Neuron (in vitro differentiated cells): Measurements from ENCODE around the gene SIGLEC15.
A peak's percentile ranks its signal among the peaks of the same experiment; 100 is the strongest.

ENCODE experiments used
- H2AFZ ChIP-seq: one replicate; pipeline ENCODE4 v1.6.1; 2013; ENCODE audit warnings: low read depth, mild to moderate bottlenecking, inconsistent platforms, low read length, moderate library complexity
- H3K27me3 ChIP-seq: one replicate; pipeline ENCODE4 v1.6.1; 2013; ENCODE audit warnings: low read length; ENCODE audit not compliant: insufficient read depth
- H3K36me3 ChIP-seq: one replicate; pipeline ENCODE4 v1.6.1; 2013; ENCODE audit warnings: low read length; ENCODE audit not compliant: insufficient read depth
- H3K4me1 ChIP-seq: one replicate; pipeline ENCODE4 v1.6.1; 2013; ENCODE audit warnings: low read length; ENCODE audit not compliant: insufficient read depth
- H3K4me3 ChIP-seq: 2 replicates; pipeline ENCODE4 v1.5.1; 2013; ENCODE audit warnings: mild to moderate bottlenecking, low read length, moderate library complexity
- H3K9me3 ChIP-seq: one replicate; pipeline ENCODE4 v1.6.1; 2013; ENCODE audit warnings: low read length

Gene SIGLEC15

DNA sequence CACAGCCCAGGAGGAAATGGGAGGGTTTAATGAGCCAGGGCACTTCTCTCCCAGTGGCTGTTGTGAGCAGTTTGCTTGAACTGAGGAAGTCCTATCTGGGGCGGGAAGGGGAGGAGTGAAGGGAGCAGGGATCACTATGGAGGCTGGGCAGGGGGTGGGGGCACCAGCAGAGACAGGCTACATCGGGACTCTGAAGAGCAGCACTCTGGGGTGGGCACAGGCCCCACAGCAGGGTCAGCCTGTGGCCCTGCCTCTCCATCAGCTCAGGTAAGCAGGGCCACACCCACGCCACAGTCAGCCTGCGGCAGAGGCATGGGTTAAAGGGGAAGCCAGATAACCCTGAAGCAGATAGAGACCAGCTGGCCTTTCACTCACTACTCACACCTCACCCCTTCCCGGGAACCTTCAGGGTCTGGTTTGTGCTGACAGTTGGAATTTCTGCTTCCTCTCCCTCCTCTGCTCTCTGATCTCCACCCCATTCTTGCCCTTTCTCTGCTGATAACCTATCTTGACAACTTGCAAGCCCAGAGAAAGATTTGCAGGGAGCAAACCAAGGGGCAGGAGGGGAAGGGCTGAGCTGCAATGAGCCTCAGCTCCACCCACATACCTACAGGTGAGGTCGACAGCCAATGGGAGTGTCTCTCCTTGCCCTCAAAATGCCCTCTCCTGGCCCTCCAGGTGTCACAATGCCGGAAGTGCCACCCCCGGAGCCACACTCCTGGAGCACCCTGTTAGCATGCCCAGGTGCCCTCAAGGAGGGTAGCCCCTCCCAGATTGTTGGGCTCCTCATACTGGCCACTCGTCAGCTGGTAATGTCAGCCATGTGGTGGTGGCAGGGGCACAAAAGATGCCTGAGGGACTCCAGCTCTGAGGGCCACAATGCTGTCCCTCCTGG is 3.7 kb downstream of the SIGLEC15 start:
- Histone ChIP-seq H3K36me3 (no peaks in the 10 kb centered on the region), H3K27me3 (no peaks in the 10 kb centered on the region), H3K4me3 (no peak overlapping the region), H2AFZ (no peak overlapping the region), H3K9me3 (no peaks in the 10 kb centered on the region), H3K4me1 (peaks cover 11% of the 10 kb centered on the region)

DNA sequence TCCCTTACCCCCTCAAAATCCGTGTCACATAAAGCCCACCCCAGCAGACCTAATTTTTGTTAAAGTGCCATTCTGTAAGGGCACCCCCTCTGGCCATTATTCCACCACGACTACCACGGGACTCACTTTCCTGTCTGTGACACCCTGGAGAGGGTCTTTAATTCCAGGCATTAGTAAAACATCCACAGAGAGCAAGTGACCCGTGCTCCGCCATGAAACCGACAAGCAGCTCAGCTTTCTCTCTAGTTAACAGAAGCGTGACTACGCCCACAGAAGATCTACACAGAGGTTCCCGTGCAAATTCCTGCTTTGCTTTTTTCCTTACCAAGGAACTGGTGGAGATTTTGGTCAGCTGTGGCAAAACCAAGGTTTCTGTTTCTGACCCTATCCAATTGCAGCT is 4.4 kb downstream of the SIGLEC15 start:
- H3K4me3 ChIP-seq: no peak overlapping the region
- no peaks in the 10 kb centered on the region for H3K9me3 ChIP-seq
- no peak overlapping the region for H2AFZ ChIP-seq
- peaks cover 5% of the 10 kb centered on the region for H3K27me3 ChIP-seq
- H3K4me1 ChIP-seq: peaks cover 11% of the 10 kb centered on the region
- H3K36me3 ChIP-seq: no peaks in the 10 kb centered on the region

DNA sequence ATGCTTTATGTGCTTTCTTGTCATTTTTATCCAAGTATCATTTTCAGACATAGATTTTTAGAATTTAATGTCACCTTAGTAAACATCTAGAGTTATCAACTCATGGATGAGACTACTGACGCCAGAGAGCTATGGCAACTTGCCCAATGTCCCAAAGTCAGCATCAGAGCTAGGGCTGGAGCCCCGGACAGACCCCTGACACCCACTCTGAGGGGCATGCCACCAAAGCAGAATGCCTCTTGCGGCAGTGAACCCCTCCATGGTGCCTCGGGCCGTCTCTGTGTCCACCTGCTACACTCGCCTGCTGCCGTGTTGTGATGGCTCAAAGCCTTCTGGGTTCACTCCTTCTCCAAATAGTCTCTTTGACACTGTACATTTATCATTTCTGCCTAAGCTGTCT is 5.4 kb downstream of the SIGLEC15 start:
- H3K27me3 ChIP-seq: peaks cover 14% of the 10 kb centered on the region
- H3K9me3 ChIP-seq: no peaks in the 10 kb centered on the region
- H3K4me3 ChIP-seq: no peak overlapping the region
- no peak overlapping the region for H2AFZ ChIP-seq
- peaks cover 11% of the 10 kb centered on the region for H3K4me1 ChIP-seq
- no peaks in the 10 kb centered on the region for H3K36me3 ChIP-seq

DNA sequence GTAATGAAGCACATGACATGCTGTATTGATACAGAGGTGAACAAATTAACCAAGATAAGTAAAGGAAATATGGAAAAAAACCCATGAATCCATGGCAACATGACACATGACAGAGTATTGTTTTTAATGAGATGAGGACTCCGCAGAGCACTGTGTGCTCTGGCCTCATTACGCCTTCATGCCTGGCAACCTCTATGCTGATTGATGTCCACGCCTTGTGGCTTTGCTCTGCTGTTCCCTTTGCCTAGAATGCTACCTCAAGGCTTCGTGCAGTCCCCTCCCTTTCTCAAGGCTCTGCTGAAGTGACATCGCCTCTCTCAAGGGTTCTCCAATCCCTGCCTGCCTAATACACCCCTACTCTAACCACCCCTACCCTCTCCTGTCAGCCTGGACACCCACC is 8.4 kb downstream of the SIGLEC15 start:
- H3K27me3 ChIP-seq: peaks cover 41% of the 10 kb centered on the region
- peaks cover 3% of the 10 kb centered on the region for H3K4me1 ChIP-seq
- no peaks in the 10 kb centered on the region for H3K36me3 ChIP-seq
- H3K4me3 ChIP-seq: no peak overlapping the region
- no peaks in the 10 kb centered on the region for H3K9me3 ChIP-seq
- no peak overlapping the region for H2AFZ ChIP-seq

DNA sequence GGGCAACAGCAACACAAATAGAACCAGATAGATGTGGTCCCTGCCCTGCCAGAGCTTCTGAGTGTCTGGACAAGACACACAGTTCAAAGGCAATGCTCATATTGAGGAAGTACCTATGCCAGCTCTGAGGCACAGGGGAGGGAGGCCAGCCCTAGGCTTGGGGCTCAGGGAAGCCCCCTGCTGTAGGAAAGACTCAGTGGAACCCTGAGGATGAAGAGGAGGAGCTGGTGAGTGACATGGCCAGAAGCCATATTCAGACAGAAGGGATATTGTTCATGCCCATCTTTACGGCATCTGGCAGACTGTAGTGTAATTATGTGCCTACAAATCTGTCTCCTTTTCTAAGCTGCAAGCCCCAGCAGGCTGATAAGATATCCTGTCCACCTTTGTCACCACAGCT is 8.8 kb downstream of the SIGLEC15 start:
- Histone ChIP-seq H3K4me3 (no peak overlapping the region), H3K4me1 (peaks cover 3% of the 10 kb centered on the region), H3K27me3 (peaks cover 41% of the 10 kb centered on the region), H2AFZ (no peak overlapping the region), H3K9me3 (no peaks in the 10 kb centered on the region), H3K36me3 (no peaks in the 10 kb centered on the region)

DNA sequence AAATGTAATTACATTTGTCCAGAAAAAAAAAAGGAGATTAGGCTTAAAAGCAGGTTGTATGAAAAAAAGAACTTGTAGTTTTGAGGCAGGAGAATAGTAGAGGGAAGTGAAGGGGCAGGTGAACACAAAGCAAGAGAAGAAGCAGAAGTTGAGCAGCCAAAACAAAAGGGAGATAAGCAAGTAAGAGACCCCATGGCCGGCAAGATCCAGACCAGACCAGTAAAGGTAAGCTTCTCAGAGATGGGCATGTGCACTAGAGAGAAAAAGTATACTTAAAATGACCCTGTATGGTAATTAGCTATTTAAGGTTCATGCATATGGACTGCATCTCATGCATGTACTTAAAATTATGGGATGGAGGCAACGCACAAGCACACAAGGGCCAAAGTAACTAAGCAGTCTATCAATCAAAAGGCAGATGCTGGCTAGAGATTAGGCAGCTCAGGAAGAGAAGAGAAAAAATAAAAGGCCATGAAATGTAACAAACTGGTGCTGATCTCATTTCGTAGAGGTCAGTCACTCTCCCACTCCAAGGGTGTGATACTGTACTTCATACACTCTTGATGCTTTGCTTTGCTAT is 9.7 kb downstream of the SIGLEC15 start:
- H3K9me3 ChIP-seq: no peaks in the 10 kb centered on the region
- H3K4me3 ChIP-seq: no peak overlapping the region
- no peak overlapping the region for H2AFZ ChIP-seq
- peaks cover 41% of the 10 kb centered on the region for H3K27me3 ChIP-seq
- peaks cover 3% of the 10 kb centered on the region for H3K4me1 ChIP-seq
- no peaks in the 10 kb centered on the region for H3K36me3 ChIP-seq

DNA sequence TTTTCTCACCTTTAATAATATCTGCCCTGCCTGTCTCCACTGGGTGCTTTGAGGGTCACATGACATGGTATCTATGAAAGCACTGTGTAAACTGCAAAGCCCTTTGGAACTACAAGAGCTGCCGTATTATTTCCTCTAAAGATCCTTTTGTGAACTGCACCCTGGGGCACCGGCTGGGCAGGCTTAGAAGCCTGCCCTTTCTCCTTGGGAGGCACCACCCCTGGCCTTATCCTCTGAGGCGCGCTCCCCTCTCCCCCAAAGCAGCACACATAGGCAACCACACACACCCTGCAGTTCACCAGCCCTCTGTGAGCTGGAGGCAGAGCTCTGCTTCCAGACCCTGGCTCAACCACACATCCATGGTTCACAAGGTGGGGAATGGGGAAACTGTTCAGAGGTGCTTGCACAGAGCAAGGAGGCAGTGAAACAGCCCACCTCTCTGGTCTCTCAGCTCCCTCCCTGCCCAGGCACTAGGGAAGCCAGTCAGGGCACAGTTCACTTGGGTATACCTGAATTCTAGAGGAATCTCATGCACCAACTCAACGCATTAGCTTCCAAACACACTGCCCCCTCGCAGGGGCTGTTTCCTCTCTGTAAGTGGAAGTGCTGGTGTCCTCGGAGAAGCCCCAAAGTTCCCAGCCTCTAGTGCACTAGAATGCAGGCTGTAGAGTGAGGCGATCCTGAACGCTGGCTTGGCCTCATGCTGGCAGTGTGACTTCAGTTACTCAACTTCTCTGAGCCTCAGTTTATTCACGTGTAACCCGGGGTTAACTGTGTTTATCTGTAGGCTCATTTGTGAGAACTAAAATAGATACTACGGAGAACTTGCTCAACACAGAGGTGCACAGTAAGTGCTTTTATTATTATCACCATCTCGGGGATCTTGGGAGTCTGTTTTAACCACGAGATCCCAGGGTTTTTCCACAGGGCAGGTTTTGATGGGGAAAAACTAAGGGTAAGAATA is 11.0 kb downstream of the SIGLEC15 start:
- peaks cover 41% of the 10 kb centered on the region for H3K27me3 ChIP-seq

DNA sequence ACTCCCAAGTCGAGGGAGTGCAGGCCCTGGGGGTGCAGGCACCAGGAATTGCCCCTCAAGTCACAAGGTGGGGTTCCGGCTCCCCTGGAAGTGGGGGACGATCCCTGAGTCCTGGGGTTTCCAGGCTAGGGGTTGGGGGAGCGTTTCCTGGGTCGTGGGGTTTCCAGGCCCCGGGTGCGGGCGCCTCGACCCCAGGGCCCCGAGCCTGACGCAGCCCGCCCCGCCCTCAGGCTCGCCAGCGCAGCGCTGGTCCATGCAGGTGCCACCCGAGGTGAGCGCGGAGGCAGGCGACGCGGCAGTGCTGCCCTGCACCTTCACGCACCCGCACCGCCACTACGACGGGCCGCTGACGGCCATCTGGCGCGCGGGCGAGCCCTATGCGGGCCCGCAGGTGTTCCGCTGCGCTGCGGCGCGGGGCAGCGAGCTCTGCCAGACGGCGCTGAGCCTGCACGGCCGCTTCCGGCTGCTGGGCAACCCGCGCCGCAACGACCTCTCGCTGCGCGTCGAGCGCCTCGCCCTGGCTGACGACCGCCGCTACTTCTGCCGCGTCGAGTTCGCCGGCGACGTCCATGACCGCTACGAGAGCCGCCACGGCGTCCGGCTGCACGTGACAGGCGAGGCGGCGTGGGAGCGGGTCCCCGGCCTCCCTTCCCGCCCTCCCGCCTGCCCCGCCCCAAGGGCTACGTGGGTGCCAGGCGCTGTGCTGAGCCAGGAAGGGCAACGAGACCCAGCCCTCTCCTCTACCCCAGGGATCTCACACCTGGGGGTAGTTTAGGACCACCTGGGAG is 12.0 kb downstream of the SIGLEC15 start:
- Histone ChIP-seq H2AFZ (no peak overlapping the region), H3K9me3 (no peaks in the 10 kb centered on the region), H3K4me3 (peak overlapping the region; percentile 17), H3K4me1 (peaks cover 3% of the 10 kb centered on the region), H3K27me3 (peaks cover 41% of the 10 kb centered on the region), H3K36me3 (no peaks in the 10 kb centered on the region)

More for the DNA sequence above, 11.0 kb downstream of the SIGLEC15 start:
- Histone ChIP-seq H3K36me3 (no peaks in the 10 kb centered on the region), H2AFZ (no peak overlapping the region), H3K9me3 (no peaks in the 10 kb centered on the region), H3K4me1 (peaks cover 3% of the 10 kb centered on the region), H3K4me3 (no peak overlapping the region)

DNA sequence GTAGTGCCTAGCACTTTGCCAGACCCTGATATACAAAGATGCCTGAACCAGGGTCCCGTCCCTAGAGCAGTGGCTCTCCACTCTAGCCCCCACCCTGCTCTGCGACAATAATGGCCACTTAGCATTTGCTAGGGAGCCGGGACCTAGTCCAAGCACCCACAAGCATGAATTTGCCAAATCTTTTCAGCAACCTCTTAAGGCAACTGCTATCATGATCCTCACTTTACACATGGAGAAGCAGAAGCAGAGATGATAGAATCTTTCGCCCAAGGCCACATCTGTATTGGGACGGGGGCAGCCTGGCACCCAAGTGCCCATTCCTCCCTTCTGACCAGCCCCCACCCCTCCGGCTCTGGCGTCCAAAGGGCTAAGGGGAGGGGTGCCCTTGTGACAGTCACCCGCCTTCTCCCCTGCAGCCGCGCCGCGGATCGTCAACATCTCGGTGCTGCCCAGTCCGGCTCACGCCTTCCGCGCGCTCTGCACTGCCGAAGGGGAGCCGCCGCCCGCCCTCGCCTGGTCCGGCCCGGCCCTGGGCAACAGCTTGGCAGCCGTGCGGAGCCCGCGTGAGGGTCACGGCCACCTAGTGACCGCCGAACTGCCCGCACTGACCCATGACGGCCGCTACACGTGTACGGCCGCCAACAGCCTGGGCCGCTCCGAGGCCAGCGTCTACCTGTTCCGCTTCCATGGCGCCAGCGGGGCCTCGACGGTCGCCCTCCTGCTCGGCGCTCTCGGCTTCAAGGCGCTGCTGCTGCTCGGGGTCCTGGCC is 13.0 kb downstream of the SIGLEC15 start:
- Histone ChIP-seq H3K27me3 (peaks cover 41% of the 10 kb centered on the region), H3K4me1 (peaks cover 3% of the 10 kb centered on the region), H3K4me3 (no peak overlapping the region), H3K9me3 (no peaks in the 10 kb centered on the region), H3K36me3 (no peaks in the 10 kb centered on the region), H2AFZ (no peak overlapping the region)

DNA sequence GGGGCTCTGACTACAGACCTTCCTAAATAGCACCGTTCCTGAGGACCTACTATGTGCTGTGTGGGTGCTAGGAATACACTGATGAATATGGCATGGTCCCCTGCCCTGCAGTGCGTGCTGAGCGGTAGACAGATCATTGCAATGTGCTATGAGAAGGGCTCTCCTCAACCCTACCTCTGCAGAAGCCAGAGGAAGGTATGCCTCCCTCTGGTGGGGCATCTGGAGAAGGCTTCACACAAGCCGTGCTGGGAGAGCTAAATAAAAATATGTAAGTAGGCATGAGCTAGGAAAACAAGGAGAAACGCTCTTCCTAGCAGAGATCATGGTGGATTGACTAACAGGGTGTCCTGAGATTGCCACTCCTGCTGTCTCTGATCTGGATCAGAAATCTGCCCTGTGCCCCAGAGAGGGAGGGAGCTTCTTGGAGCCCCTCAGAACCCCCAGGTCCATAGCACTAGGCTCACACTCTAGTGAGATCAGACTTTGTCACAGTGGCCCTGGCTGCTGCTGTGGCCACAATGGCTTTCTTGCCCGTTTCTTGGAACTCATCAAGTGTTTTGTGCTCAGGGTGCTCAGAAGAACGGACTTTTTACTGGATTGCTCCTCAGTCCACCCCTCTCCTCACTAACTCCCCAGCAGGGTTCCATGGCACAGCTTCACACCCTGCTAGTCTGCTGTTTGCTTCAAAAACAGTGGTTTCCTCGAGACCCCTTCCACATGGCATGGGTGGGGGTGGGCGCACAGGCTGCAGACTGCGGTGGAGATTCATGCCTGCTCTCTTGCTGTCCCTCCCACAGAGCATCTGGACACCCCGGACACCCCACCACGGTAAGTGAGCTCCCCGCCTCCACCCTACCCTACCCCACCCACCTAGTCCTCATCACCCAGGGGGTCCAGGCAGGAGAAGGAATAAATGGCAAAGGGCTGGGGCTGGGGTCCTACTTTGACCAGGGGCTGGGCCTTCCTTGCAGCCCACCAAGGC is 14.2 kb downstream of the SIGLEC15 start:
- Histone ChIP-seq H3K9me3 (no peaks in the 10 kb centered on the region), H3K4me3 (no peak overlapping the region), H3K36me3 (no peaks in the 10 kb centered on the region), H2AFZ (no peak overlapping the region), H3K4me1 (peaks cover 3% of the 10 kb centered on the region), H3K27me3 (peaks cover 36% of the 10 kb centered on the region)

DNA sequence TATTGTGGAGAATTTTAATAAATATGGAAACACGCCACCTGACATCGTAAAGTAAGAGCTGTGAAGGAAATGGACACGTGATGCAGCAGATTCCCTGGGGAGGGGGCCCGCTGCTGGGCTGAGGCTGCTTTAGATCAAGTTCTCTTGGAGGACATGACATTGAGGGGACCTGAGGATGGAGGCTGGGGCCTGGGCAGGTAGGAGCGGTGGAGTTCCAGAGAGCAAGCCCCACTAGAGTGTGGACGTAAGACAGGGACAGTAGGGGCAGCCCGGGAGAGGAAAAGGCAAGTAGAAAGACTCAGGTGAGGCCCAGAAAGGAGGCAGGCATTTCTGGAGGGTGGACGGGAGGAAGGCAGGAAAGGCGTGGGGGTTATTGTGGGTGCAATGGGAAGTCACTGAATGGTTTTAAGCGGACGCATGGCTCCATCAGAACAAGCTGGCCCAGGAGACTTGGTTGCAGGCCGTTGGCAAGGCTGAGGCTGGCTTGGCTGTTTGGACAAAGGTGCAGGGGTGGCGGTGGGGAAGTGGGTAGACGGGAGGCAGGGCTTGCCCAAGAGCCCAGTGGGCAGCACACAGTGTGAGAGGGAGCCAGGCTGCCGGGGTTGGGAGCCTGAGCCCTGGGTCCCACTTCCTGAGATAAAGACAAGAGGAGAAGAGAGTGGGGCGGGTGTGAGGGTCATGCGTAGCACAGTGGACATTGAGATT is 15.7 kb downstream of the SIGLEC15 start:
- H3K36me3 ChIP-seq: no peaks in the 10 kb centered on the region
- peaks cover 3% of the 10 kb centered on the region for H3K4me1 ChIP-seq
- no peak overlapping the region for H3K4me3 ChIP-seq
- H2AFZ ChIP-seq: no peak overlapping the region
- peaks cover 24% of the 10 kb centered on the region for H3K27me3 ChIP-seq
- no peaks in the 10 kb centered on the region for H3K9me3 ChIP-seq
